CD4-positive, alpha-beta T cell treated with Interferon alpha-2 for 1 hour (primary cell): Measurements from ENCODE around the gene ZBTB38.
A peak's percentile ranks its signal among the peaks of the same experiment; 100 is the strongest.

Experiments
- DNase-seq, 2 donors: peaks; one replicate each; pipeline ENCODE4 v3.0.0-alpha.2; 2020 to 2022

The ZBTB38 gene, protein sequence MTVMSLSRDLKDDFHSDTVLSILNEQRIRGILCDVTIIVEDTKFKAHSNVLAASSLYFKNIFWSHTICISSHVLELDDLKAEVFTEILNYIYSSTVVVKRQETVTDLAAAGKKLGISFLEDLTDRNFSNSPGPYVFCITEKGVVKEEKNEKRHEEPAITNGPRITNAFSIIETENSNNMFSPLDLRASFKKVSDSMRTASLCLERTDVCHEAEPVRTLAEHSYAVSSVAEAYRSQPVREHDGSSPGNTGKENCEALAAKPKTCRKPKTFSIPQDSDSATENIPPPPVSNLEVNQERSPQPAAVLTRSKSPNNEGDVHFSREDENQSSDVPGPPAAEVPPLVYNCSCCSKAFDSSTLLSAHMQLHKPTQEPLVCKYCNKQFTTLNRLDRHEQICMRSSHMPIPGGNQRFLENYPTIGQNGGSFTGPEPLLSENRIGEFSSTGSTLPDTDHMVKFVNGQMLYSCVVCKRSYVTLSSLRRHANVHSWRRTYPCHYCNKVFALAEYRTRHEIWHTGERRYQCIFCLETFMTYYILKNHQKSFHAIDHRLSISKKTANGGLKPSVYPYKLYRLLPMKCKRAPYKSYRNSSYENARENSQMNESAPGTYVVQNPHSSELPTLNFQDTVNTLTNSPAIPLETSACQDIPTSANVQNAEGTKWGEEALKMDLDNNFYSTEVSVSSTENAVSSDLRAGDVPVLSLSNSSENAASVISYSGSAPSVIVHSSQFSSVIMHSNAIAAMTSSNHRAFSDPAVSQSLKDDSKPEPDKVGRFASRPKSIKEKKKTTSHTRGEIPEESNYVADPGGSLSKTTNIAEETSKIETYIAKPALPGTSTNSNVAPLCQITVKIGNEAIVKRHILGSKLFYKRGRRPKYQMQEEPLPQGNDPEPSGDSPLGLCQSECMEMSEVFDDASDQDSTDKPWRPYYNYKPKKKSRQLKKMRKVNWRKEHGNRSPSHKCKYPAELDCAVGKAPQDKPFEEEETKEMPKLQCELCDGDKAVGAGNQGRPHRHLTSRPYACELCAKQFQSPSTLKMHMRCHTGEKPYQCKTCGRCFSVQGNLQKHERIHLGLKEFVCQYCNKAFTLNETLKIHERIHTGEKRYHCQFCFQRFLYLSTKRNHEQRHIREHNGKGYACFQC (N-terminal part only)

DNA sequence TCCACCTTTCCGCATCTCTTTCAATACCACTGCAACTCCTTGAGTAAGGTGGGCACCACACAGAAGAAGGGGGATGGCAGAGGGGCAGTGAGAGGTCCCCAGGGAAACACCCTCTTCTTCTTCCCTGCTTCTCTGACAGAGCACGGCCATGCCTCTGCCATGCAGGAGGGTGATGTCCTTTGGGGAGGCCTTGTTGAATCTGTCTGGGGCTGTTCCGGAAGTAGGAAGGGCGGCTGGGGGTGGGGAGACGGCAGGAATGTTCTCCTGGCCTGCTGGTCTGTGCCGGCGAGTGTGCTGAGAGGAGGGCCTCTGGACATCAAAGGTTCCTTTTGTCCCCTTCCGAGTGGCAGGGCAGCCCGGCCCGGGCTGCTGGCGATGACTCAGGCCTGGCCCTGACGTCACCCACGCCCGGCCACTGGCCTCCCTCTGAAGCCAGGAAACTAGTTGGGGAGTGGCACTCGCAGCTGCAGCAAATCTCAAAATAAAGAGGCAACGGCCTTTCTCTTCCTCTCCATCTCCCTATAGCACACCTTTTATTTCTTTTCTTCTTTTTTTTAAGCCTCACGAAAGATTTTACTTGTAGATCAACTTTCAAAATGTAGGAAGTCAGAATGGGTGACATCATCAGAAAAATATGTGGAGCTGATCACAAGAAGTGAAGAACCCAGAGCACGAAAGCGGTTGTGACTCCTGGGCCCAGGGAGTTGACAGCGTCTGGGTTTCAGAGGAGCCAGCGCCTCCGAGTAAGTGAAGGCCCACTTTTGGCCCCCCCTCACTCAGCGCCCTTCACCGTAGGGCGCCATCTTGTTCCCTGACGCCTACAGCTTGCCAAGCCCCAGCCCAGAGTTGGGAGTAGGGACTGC, at the start of gene ZBTB38:
ZBTB38 (plus strand) TSS at position 443 of the 863 bp plus-strand sequence. CDS start 73,885 bp downstream, outside the sequence.
- DNase-seq = peak in 1 of 2 donors; percentile 51

DNA sequence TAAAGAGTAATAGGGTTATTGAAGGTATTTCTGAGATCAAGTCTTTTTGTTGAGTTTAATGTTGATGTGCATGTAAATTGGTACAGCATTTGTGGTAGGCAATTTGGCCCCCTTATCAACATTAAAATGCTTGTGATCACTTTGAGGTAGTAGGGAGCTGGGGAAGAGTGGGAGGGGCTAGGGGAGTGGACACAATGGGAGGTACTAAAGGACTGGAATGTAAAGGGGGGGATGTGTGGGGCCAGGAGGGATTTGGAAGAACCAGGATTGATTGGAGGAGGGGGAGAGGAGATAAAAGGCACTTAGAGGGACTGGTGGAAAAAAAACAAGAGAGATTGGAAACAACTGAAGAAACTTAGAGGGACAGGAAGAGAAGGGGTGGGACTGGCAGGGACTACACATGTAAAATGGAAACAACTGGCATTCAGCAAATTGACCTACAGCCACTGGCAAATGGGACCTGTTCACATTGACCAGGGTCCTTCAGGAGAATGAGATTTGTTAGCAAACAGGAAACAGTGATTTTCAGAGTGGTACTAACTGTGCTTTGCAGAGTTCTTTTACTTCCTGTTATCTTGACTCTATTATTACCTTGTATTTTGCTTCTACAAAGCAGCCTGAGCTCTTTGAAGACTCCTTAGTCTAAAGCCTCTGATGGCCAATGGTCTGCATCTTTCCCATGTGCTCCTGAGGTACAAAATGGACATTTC, 47.8 kb upstream of the ZBTB38 start:
- DNase-seq = no peak

DNA sequence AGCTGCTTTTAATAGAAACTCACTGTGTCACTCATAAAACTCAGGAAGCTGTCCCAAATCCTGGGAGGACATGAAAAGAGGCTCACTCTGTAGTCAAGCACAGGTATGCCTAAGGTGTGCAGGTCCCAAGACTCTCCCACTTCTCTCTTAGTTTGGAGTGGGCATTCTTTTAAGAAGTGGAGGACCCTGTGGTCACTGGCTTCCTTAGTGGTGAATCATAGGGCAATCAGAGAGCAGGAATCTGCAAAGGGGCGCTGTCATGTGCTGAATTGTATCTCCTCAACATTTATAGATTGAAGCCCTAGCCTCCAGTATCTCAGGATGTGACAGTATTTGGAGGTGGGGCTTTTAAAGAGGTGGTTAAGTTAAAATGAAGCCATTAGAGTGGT, 47.2 kb upstream of the ZBTB38 start:
- DNase-seq = no peak

DNA sequence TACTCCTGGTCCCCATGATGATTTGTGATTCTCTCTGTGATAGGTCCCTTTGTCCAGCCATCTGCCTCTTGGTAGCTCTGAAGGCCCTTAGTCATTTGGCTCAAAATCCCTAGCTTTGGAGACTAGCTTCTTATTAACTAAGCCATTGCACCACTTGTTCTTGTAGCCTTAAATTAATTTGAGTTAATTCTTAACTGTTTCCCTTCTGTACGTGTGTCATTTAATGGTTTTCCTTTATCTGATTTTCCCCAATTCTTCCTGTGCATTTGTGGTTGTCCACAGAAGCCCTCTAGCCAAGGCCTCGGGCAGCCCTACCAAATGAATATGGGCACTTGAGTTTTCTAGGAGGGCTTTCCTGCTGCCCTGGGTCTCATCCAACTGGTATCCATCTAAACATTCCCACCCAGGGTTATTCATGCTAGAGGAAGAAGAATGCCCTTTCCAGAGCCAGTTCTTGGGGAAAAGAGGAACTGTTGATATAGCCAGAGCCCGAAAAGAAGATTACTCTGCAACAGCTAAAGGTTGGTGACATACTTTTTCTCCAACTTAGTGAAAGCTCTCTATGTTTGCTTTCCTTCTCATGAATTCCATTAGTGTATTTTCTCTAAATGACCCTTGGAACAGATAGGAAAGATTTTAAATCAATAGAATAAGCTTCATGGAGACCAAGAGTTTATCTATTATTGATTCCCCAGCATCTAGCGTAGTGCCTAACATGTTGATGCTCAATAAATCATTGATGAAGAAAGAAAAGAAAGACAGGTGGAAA, 44.2 kb upstream of the ZBTB38 start:
- DNase-seq = no peak

DNA sequence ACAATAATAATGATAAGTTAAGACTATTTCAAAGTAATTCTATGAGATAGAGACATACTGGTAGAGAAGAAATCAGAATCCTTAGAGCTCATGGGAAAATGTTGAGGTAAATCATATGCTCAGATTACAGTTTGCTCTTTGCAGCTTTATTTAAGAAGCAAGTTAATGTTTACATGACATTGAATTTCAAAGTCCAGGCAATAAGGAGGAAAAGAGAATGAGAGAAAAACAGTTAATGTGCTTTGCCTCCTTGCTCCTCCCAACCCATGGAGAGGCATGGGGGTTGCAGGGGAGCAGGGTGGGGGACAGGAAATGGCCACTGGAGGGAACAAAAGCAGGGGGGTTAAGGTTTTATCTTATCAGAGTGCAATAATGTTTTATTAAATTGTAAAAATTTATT, 42.2 kb upstream of the ZBTB38 start:
- DNase-seq = no peak

- DNase-seq = no peak
Observed at GRCh38 chr3:141326626-141327025, 41.7 kb upstream of the ZBTB38 start.

GRCh38 chr3:141328286-141329166, 39.8 kb upstream of the ZBTB38 start:
- no peak for DNase-seq

DNA sequence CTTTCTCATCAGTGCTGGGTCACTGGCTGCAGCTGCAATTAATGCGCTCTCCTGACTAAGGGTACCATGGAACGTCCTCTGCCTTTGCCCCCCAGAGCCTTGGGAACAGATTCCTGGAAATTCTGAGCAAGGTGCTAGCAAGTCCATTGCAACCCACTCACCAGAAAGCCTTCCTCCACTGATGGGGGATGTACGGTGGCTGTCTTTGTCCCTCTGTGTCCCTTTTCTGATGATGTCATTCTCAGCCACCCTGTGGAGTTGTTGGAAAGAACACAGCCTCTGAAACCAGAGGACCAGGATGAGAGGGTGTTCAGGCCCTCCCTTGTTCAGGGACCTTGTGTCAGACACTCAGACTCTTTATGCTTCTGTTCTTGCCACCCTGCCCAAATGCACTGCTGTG, 38.1 kb upstream of the ZBTB38 start:
- no peak for DNase-seq

DNA sequence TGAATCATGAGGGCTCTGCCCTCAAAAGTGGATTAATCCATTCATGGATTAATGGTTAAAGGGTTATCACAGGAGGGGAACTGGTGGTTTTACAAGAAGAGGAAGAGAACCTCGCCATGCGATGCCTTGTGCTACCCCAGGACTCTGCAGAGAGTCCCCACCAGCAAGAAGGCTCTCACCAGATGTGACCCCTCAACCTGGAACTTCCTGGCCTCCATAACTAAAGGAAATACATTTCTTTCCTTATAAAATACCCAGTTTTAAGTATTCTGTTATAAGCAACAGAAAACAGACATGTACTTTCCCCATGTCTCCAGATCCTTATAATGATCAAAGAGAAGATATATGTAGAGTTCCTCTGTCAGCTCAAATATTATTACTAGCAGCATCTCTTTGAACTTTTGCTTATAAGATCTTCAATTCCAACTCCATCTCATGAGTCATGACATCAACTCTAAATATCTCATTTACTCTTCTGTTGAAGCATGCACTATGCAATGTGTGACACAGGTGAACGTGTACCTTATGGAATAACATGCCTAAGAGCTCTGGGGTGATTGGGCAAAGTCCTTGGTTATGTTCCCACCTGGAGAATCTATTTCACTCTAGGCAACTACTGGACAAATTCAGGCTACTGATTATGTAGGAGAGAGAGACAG, 37.5 kb upstream of the ZBTB38 start:
- DNase-seq = no peak

DNA sequence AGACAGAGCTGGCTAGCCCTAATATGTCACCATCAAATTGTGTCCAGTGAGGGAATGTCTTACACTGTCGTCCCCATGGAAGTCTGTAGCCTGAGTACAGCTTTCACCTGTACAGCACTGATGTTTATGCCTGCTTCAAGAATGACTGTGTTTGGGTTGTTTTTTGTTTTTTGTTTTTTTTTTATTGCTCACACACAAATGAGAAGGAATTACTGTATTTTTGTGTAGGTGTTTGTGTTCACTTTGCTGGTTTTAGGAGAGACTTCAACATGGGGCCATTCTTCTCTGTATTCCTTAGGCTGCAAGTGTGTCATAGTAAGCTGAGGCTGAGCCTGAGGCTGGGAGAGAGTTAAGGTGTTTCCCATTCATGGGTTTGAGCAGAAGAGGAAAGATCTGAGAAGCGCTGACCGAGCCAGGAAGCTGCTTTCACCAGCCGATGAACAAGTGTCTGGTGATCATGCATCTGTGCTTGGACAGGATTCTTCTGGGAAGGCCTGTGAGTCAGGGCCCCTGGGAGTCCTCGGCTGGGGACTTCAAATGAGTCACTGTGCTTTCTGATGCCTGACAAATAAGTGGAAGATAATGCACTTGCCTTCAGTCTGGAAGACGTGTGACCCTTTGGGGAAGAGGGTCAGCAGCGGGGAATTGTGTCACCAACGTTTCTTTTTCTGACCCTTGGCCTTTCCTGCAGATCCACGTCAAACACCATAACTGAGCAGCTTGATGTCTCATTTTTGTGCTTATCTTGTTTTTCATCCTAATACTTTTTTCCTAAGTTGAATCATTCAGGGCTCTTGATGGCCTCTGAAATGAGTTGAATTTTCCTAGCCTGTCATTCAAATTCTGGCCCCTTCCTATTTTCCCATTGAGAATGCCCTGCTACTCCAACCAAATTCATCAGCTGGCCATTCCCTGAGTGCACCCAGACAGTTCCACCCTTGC, 36.7 kb upstream of the ZBTB38 start:
- DNase-seq = no peak

DNA sequence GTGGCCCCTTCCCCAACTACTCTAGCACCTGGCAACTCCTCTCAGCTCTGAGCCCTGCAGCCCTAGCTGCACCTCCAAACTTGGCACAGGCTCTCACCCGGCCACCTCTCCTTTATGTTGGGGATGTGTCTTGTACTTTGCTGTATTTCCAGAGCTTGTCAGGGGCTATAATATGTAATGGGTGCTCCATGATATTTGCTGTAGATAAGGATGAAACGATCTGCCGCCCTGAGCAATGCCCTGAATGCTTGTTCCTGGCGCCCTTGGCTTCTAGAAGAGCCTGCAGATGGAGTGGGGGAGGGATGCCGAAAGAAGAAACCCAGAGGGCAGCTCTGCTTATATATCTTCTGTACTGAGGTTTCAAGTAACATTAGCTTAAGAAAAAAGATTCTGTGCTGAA, 35.9 kb upstream of the ZBTB38 start:
- DNase-seq = no peak

DNA sequence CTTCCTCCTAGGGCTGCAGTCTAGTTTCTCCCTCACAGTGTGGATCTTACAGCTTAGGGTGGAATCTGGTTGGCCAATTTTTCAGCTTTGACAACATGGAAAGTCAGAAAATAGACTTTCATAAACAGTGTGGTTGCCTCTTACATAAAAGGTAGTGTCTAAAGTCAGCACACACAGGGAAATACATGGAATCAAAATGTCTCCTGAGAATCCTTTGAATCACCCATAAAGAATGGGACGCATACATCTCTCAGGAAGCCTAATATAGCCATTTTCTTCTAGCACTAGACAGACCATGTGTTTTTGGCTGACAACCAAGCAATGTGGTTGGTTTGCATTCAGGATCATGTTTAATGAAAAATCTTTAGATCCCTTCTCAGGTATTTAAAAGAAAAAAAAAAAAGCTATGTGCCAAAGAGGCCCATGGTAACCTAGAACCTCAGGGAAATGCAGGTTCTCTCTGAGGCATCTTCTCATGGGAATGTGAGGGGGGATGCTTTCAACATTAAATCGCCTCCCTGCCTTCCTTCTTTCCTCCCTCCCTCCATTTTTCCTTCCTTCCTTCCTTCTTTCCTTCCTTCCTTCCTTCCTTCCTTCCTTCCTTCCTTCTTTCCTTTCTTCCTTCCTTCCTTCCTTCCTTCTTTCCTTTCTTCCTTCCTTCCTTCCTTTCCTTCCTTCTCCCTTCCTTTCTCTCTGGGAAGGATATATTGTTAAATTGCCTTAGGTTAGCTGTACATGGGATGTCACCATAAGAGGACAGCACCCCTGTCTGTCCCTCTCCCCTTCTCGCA, 34.3 kb upstream of the ZBTB38 start:
- DNase-seq = no peak

DNA sequence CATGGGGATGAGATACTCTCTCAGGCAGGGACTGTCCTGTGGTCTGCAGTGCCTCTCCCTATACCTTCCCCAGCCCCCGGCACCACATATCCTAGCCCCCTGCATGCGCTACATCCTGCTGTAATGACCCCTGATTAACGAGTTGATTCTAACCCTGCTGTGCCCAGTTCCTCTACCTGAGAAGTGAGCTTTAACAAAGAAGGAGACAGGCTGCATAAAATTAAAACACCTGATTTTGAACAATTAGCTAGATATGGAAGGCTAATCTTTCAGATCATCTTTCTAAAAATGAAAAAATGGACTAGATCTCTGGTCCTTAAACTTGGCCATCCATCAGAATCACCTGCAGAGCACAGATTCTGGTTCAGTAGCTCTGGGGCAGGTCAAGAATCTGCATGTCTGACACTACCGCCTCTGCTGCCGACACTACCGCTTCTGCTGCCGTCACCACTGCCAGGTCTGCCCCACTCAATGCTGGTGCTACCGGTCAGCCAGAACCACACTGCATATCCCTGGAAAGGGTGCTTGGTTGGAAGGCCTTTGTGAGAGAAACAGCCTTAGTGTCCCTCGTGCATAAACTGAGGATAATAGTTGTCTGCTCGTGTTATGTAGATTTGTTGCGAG, 33.6 kb upstream of the ZBTB38 start:
- DNase-seq = no peak

- no peak for DNase-seq
Observed at GRCh38 chr3:141335531-141336061, 32.7 kb upstream of the ZBTB38 start.

DNA sequence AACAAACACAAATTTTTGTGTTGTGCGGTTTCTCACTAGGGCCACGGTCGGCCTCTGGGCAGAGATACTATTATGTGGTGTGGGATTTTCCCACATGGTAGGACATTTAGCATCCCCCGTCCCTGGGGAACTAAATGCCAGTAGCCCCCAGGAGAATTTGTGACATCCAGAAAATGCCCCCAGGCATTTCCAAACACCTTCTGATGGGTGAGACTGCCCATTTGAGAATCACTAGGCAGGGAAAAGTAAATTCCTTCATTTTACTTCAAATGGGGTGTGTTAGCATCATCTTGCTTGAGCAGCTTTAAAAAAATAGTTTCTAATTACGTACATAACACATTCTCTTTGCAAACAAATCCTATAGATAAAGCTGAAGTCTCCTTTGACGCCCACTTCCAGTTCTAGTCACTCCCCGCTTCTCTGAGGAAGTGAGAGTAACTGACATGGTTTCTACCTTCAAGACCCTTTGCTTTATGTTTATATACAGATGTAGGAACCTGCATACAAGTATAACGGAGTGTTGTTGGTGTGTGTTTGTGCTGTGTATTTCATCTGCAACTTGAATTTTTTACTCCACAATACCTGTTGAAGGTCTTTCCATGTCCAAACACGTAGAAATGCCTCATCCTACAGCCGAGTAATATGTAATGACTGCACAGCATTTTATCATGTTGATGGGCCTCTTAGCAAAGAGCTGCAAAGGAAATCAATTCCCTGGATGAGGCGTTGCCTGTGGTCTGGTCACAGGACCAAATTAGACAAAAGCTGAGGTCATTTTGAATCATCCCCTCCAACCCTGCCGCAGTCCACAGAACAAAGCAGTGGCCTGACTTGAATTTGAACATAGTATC, 31.4 kb upstream of the ZBTB38 start:
- peak in 1 of 2 donors; percentile 10 for DNase-seq

DNA sequence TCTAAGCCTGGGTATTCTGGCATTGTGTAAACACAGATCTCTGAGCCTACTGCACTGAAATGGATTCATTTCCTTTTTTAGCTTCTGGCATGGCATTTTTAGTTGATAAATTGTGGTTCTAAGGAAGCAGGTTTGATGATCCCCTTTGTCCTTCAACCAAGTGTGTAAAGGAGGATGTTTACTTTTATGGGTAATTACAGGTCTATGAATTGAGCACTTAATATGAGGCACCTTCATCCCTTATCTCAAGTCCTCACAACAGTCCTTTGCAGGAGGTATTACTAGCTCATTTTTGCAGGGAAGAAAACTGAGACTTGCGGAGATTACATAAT, 30.8 kb upstream of the ZBTB38 start:
- DNase-seq = no peak
